Stimulated activated CD4-positive, alpha-beta T cell treated with anti-CD3 and anti-CD28 coated beads, Interleukin-12 subunit alpha, Interleukin-12 subunit beta, amount 100 ng/mL, for 4 hours (primary cell): ENCODE data around the gene TGFBR1.

Experiments
- DNase-seq: peaks from one replicate; pipeline ENCODE4 v3.0.0-alpha.2; 2020

TGFBR1 gene

GRCh38 chr9:99172124-99173091, 67.5 kb downstream of the TGFBR1 start:
- DNase-seq = no peak

GRCh38 chr9:99173570-99174504, 68.9 kb downstream of the TGFBR1 start:
- no peak for DNase-seq

- DNase-seq = no peak
These were observed 71.7 kb downstream of the TGFBR1 start for GRCh38 chr9:99176527-99177013.

- no peak for DNase-seq
These were observed 72.9 kb downstream of the TGFBR1 start for GRCh38 chr9:99177576-99178366.

- DNase-seq = no peak
These were observed 74.3 kb downstream of the TGFBR1 start for GRCh38 chr9:99178912-99179872.

GRCh38 chr9:99180199-99180598, 75.3 kb downstream of the TGFBR1 start:
- DNase-seq = no peak

- DNase-seq = no peak
These were observed 75.7 kb downstream of the TGFBR1 start for GRCh38 chr9:99180662-99181061.

- no peak for DNase-seq
These were observed 76.3 kb downstream of the TGFBR1 start for GRCh38 chr9:99181206-99181605.

GRCh38 chr9:99181621-99182020, 76.7 kb downstream of the TGFBR1 start:
- no peak for DNase-seq

GRCh38 chr9:99182356-99182755, 77.4 kb downstream of the TGFBR1 start:
- DNase-seq = no peak

- no peak for DNase-seq
These were observed 78.7 kb downstream of the TGFBR1 start for GRCh38 chr9:99183616-99184015.

- DNase-seq = no peak
These were observed 79.2 kb downstream of the TGFBR1 start for GRCh38 chr9:99184110-99184474.

GRCh38 chr9:99184475-99185347, 79.8 kb downstream of the TGFBR1 start:
- DNase-seq = peak; percentile 67

- no peak for DNase-seq
These were observed 80.4 kb downstream of the TGFBR1 start for GRCh38 chr9:99185348-99185632.

- no peak for DNase-seq
These were observed 81.0 kb downstream of the TGFBR1 start for GRCh38 chr9:99185934-99186333.

GRCh38 chr9:99187311-99187710, 82.4 kb downstream of the TGFBR1 start:
- DNase-seq = no peak

- DNase-seq = no peak
These were observed 84.3 kb downstream of the TGFBR1 start for GRCh38 chr9:99189186-99189585.

- DNase-seq = no peak
These were observed 85.1 kb downstream of the TGFBR1 start for GRCh38 chr9:99189887-99190596.

- DNase-seq = no peak
These were observed 85.8 kb downstream of the TGFBR1 start for GRCh38 chr9:99190597-99191283.
